KBM-7 (cell line): ENCODE results near the gene PRDX5.

Experiments
- DNase-seq: peaks from one replicate; pipeline ENCODE4 v3.0.0-alpha.2; 2015
- in situ Hi-C: fragments of 300-500 bp; cut with MboI; formaldehyde crosslinking; loops from 2 replicates; pipeline ENCODE4 v1.14.3; 2020; ENCODE audit warnings: low sequenced_read_pairs, low pct_unique_long_range_greater_than_20kb, mixed read lengths

The PRDX5 gene

DNA sequence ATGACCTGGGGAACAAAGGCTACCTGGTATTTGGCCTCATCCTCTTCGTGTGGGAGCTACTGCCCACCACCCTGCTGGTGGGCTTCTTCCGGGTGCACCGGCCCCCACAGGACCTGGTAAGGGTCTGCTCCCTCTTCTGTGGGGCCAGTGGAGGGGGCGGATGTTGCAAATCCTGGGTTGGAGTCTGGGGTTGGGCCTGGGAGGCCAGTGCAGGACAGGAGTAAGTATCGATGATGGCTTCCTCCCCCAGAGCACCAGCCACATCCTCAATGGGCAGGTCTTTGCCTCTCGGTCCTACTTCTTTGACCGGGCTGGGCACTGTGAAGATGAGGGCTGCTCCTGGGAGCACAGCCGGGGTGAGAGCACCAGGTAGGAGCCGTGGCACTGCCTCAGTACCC, 29.6 kb upstream of the PRDX5 start:
- no peak for DNase-seq
- in situ Hi-C loops: no loop called here

DNA sequence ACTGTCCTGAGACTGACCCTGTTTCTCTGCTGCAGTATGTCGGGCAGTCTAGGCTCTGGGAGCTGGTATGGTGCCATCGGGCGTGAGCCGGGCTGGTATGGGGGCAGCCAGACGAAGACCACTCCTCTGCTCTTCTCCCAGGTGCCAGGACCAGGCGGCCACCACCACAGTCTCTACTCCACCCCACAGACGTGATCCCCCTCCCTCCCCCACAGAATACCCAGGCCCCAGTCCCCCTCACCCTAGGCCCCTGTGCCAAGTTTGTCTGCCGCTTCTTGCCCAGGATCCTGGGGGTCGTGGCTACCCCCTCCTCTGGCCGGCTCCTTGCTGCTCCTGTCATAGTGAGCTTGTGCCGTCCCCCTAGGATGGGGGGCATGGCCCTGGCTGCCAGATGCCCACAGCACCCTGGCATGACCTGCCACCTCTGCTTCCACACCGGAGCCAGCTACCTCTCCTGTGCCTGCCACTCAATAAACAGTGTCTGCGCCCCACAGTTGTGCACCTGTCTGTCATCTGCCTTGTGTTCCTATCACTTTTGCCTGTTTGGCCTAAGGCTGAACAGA, 28.8 kb upstream of the PRDX5 start:
- no peak for DNase-seq

DNA sequence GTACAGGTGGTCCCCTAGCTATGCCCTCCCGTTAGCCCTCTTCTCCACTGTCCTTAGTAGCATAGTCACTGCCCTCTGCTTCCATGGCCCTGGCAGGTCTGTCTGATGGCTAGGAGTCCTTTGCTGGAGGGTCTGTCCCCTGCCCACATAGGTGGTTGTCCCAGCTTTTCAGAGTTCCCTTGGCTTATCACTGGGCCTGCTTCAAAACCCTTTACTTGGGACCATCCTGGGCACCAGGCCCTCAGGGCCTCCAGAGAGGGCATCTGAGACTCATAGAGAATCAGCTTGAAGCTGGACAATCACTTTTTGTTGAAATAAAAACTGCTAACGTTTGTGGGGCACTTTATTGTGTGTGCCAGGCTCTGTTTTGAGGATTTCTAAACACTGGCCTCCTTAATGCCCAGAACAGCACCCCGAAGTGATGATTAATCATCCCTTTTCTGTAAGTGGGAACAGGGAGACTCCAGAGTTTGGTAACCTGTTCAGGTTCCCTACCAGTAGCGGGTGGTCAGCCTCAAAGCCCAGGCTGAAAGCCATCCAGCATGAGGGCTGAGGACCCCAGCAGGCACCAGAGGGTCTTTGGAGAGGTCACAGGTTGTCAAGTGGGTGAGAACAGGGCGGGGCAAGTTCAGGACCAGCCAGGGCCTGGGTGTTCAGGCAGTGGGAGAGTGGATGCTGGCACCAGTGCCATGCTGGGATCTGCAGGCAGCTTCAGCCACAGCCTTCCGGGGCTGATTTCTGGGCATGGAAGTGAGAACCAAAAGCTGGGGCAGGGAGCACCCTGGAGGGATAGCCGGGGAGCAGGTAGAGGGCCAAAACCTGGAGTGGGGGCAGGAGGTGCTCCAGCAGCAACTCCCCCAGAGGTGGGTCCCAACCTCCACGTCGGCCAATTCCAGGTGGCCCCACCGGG, 27.3 kb upstream of the PRDX5 start:
- in situ Hi-C loops: no loop called here

More for the DNA sequence above, 28.8 kb upstream of the PRDX5 start:
- in situ Hi-C loops: no loop called here

GRCh38 chr11:64291262-64291751, 26.6 kb upstream of the PRDX5 start, which contains the start of gene KCNK4:
KCNK4 (plus strand) TSS chr11:64291302; CDS start chr11:64293019, 1,717 bp downstream.
- in situ Hi-C loops: no loop called here
- DNase-seq: no peak

More for the DNA sequence above, 27.3 kb upstream of the PRDX5 start:
- no peak for DNase-seq

GRCh38 chr11:64291752-64292459, 26.0 kb upstream of the PRDX5 start:
- DNase-seq: no peak
- in situ Hi-C loops: no loop called here

GRCh38 chr11:64292460-64293254, 25.3 kb upstream of the PRDX5 start:
- DNase-seq: no peak
- in situ Hi-C loops: no loop called here

DNA sequence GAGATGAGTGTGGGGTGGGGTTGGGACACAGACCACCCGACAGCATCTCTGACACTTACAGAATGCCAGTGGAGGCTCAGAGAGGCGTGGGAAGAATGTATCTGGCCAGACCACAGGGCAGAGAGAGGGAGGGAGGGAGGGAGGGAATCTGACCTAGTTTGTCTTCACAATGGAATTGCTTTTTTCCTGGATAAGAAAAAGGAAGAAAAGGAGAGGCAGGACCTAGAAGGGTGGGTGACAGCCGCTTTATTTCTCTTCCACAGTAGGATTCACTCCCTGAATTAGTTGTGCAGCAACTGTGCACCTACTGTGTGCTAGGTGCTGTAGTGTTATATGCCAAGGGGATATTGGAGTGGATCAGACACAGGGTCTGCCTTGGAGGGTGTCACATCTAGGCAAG, 23.1 kb upstream of the PRDX5 start:
- in situ Hi-C loops: no loop called here
- DNase-seq: no peak

DNA sequence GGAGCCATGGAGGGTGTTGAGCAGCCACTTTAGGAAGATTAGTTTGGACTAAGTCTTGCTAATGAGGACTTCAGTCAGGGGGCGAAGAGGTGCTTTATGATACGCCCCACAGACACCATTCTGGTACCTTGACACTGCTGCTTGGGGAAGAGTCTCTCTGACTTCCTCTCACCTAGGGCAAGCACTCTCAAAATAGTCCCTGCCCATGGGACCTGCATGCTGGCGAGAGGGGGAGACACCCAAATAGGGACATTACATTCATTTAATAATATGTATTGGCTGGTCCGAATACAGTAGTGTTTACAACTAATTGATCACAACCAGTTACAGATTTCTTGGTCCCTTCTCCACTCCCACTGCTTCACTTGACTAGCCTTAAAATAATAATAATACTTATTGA, 22.2 kb upstream of the PRDX5 start:
- no peak for DNase-seq
- in situ Hi-C loops: no loop called here

- in situ Hi-C loops: no loop called here
- DNase-seq: no peak
Measured at GRCh38 chr11:64296236-64296635, 21.7 kb upstream of the PRDX5 start.

GRCh38 chr11:64296830-64297698, 20.9 kb upstream of the PRDX5 start:
- no peak for DNase-seq
- in situ Hi-C loops: no loop called here

- in situ Hi-C loops: no loop called here
- no peak for DNase-seq
Measured at GRCh38 chr11:64297699-64298358, 20.1 kb upstream of the PRDX5 start.

DNA sequence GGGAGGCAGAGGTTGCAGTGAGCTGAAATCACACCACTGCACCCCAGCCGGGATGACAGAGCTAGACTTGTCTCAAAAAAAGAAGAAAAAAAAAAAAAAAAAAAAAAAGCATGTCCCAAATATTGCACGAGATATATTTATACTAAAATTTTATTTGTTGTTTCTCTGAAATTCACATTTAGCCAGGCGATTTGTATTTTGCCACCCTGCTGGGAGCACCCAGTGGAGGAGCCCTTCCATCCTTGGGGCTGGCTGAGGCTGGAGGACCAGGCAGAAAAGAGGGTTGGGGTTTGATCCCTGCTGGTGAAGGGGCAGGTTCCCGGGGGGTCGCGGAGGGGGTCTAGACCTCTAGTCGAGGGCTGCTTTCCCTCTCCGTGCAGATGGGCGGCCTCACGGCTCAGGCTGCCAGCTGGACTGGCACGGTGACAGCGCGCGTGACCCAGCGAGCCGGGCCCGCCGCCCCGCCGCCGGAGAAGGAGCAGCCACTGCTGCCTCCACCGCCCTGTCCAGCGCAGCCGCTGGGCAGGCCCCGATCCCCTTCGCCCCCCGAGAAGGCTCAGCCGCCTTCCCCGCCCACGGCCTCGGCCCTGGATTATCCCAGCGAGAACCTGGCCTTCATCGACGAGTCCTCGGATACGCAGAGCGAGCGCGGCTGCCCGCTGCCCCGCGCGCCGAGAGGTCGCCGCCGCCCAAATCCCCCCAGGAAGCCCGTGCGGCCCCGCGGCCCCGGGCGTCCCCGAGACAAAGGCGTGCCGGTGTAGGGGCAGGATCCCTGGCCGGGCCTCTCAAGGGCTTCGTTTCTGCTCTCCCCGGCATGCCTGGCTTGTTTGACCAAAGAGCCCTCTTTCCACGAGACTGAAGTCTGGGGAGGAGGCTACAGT, 18.7 kb upstream of the PRDX5 start:
- in situ Hi-C loops: no loop called here
- no peak for DNase-seq

GRCh38 chr11:64299847-64300648, 17.9 kb upstream of the PRDX5 start, which contains the start of gene CATSPERZ:
CATSPERZ (plus strand) TSS chr11:64300358; CDS start chr11:64300411, 53 bp downstream.
- in situ Hi-C loops: no loop called here
- no peak for DNase-seq

- in situ Hi-C loops: no loop called here
Measured at GRCh38 chr11:64303109-64304031, 14.6 kb upstream of the PRDX5 start.

GRCh38 chr11:64304032-64304315, 13.9 kb upstream of the PRDX5 start:
- in situ Hi-C loops: no loop called here
- DNase-seq: no peak

More at GRCh38 chr11:64303109-64304031, 14.6 kb upstream of the PRDX5 start:
- DNase-seq: no peak
